Stimulated activated CD4-positive, alpha-beta T cell treated with anti-CD3 and anti-CD28 coated beads, Interleukin-12 subunit alpha, Interleukin-12 subunit beta, amount 100 ng/mL, for 4 hours (primary cell): ENCODE results near the gene GASK1A.

Experiments
- DNase-seq: peaks from one replicate; pipeline ENCODE4 v3.0.0-alpha.2; 2020

Gene GASK1A

GRCh38 chr3:43094381-43094780 is 115.3 kb downstream of the GASK1A start:
- no peak for DNase-seq

- no peak for DNase-seq
Observed at GRCh38 chr3:43094851-43095250, 115.7 kb downstream of the GASK1A start.

- no peak for DNase-seq
Observed at GRCh38 chr3:43095370-43095769, 116.3 kb downstream of the GASK1A start.

GRCh38 chr3:43096761-43097160 is 117.7 kb downstream of the GASK1A start:
- no peak for DNase-seq

- DNase-seq: no peak
Observed at GRCh38 chr3:43097400-43098080, 118.4 kb downstream of the GASK1A start.

- DNase-seq: no peak
Observed at GRCh38 chr3:43098761-43099160, 119.7 kb downstream of the GASK1A start.

- no peak for DNase-seq
Observed at GRCh38 chr3:43102773-43103480, 123.8 kb downstream of the GASK1A start.

GRCh38 chr3:43104039-43104438 is 124.9 kb downstream of the GASK1A start:
- no peak for DNase-seq

GRCh38 chr3:43104660-43105595 is 125.8 kb downstream of the GASK1A start:
- DNase-seq: peak; percentile 13

- peak; percentile 88 for DNase-seq
Observed at GRCh38 chr3:43105596-43106292, 126.6 kb downstream of the GASK1A start, which contains the start of gene POMGNT2. Gene POMGNT2, minus strand, starts transcription at chr3:43106079. Its CDS starts 24,648 bp downstream, at chr3:43081431.

- no peak for DNase-seq
Observed at GRCh38 chr3:43106293-43106628, 127.2 kb downstream of the GASK1A start.
